HFF-Myc (cell line): ENCODE results near the gene EBF4.

Source experiments
- DNase-seq: peaks from one replicate; pipeline ENCODE4 v3.0.0-alpha.2; 2011; ENCODE audit warnings: low read depth; ENCODE audit errors: extremely low read depth
- H3K4me3 ChIP-seq: replicated peaks from 2 replicates; pipeline ENCODE4 v1.5.1; 2011; ENCODE audit warnings: low read depth, mild to moderate bottlenecking, control low read depth, low read length
- TF ChIP-seq, protein P1 (sequence below): IDR thresholded peaks from 2 replicates; pipeline ENCODE4 v1.5.1; 2012; ENCODE audit warnings: mild to moderate bottlenecking, low read depth, low read length, control low read depth; ENCODE audit errors: missing control alignments

EBF4 gene

GRCh38 chr20:2691127-2691526 is 1.5 kb upstream of the EBF4 start:
- H3K4me3 ChIP-seq: no peak overlapping the region
- DNase-seq: no peak
- TF ChIP-seq, protein P1, sequence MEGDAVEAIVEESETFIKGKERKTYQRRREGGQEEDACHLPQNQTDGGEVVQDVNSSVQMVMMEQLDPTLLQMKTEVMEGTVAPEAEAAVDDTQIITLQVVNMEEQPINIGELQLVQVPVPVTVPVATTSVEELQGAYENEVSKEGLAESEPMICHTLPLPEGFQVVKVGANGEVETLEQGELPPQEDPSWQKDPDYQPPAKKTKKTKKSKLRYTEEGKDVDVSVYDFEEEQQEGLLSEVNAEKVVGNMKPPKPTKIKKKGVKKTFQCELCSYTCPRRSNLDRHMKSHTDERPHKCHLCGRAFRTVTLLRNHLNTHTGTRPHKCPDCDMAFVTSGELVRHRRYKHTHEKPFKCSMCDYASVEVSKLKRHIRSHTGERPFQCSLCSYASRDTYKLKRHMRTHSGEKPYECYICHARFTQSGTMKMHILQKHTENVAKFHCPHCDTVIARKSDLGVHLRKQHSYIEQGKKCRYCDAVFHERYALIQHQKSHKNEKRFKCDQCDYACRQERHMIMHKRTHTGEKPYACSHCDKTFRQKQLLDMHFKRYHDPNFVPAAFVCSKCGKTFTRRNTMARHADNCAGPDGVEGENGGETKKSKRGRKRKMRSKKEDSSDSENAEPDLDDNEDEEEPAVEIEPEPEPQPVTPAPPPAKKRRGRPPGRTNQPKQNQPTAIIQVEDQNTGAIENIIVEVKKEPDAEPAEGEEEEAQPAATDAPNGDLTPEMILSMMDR: no peak

DNA sequence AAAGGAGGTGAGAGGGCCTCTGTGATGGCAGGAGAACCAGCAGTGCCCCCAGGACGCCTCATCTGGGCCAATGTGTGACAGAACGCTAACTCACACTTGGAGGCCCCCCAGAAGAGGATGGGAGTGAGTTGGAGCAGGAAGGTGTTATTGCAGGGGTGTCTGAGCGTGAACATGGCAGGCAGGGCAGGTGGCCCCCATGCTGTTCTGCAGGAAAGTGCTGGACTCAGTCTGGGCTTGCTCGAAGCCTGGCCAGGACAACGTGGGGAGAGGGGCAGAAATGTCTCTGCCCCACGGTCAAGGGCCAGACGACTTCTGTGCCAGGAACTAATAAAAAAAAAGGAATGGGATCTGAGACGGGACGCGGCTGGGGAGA is 931 bp upstream of the EBF4 start:
- no peak for DNase-seq
- TF ChIP-seq, protein P1: no peak
- H3K4me3 ChIP-seq: no peak overlapping the region

DNA sequence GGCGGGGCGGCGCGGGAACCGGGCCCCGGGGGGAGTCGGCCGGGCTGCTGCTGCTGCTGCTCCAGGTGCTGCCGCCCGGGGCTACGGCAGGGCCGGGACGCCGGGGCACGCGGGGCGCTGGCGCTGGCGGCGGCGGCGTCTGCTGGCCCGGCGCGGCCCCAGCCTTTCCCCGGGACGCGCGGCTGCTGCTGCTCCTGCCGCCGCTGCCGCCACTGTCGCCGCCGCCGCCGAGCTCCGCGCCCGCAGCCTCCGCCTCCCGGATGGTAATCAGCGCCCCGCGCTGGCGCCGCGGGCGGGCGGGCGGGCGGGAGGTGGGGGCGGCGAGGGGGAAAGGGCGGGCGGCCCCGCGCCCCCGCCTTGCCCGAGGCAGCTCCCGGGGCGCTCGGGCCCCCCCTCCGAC is 306 bp downstream of the EBF4 start:
- DNase-seq: no peak
- TF ChIP-seq, protein P1: no peak
- no peak overlapping the region for H3K4me3 ChIP-seq

GRCh38 chr20:2693286-2694007 is 867 bp downstream of the EBF4 start:
- no peak overlapping the region for H3K4me3 ChIP-seq
- DNase-seq: no peak
- TF ChIP-seq, protein P1: no peak

DNA sequence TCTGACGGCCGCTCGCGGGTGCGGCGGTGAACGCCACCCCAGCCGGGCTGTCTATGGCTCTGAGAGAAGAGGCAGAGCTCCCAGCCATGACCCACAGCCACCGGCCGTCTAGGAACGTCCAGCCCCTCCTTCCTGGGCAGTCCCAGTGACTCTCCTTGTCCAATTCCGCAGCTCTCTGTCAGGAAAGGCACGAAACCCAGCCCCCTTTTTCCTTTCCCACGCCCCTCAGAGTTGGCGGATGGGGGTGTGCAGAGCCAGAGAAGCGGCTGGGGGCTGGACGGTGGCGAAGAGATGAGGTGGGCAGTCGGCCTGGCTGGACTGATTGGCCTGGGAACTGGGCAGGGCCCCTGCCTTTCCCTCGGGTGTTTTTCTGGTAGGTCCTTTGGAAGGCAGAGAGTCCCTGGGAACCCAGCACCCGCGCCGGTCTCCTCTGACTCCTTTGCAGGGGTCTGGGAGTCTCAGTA is 1.5 kb downstream of the EBF4 start:
- no peak overlapping the region for H3K4me3 ChIP-seq
- DNase-seq: no peak
- TF ChIP-seq, protein P1: no peak

- TF ChIP-seq, protein P1: no peak
- no peak for DNase-seq
- no peak overlapping the region for H3K4me3 ChIP-seq
Measured at GRCh38 chr20:2694519-2694918, 1.9 kb downstream of the EBF4 start.
